Ovary (tissue), 3 donors: Measurements from ENCODE around the gene SLC9A9.

ENCODE experiments used
- CTCF ChIP-seq, 3 donors: fragments of 450-650 bp in 2 of 3; fragments of 200-600 bp in 1 of 3; IDR thresholded peaks; one replicate each; pipeline versions ENCODE4 v1.5.1 to v1.8.0; 2016 to 2022; ENCODE audit warnings: antibody characterized with exemption in 3 of 3, mild to moderate bottlenecking in 1 of 3
- EP300 ChIP-seq: sonication (generic); formaldehyde crosslinking; IDR thresholded peaks from one replicate; pipeline ENCODE4 v1.6.1; 2017; ENCODE audit warnings: antibody characterized with exemption
- POLR2A ChIP-seq: fragments of 450-650 bp; IDR thresholded peaks from one replicate; pipeline ENCODE4 v1.6.1; 2017; ENCODE audit warnings: antibody characterized with exemption, mild to moderate bottlenecking, moderate library complexity
- donor health status: DM: no; HTN: no; CAD: no.

GRCh38 chr3:143387425-143387824, 460.8 kb downstream of the SLC9A9 start:
- no peak for TF ChIP-seq CTCF (IDR thresholded peaks at IDR 0.05)
- TF ChIP-seq POLR2A = no peak
- TF ChIP-seq EP300 = no peak
